Measurements from ENCODE around the gene ZFP91. TPM values are rescaled to one million over a fixed set of nuclear protein-coding genes. Genes with fewer than 3 reads are reported as not detected.

Gene ZFP91
- total and polyA plus RNA-seq, 2 of the 13 experiments (the other 11 are each of a cell fraction or from before 2014, with no cell fraction given) = 13.5 to 38.6 TPM

DNA sequence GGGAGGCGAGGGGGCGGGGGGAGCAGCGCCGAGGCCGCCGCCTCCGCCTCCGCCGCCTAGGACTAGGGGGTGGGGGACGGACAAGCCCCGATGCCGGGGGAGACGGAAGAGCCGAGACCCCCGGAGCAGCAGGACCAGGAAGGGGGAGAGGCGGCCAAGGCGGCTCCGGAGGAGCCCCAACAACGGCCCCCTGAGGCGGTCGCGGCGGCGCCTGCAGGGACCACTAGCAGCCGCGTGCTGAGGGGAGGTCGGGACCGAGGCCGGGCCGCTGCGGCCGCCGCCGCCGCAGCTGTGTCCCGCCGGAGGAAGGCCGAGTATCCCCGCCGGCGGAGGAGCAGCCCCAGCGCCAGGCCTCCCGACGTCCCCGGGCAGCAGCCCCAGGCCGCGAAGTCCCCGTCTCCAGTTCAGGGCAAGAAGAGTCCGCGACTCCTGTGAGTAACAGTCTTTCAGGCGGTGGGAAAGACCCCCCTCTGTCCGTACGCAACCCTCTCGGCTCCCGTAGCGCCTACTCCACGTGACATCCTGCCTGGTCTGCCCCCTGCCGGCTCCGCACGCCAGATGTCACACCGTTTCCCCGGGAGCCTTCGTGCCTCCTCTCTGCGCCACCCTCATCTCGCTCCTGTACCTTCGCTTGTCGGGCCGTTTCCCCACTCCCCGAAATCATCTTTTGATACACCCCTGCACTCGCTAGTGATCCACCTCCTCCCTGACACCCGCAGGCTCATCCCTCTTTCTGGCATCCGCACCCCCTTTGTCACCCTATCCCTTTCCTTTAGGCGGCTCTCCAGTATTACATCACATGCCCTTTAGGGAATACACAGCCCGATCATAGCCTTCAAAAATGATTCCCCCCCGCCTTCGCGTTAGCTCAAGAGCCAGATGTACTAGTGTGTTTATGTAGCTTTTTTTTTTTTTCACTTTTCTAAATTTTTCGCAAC lies 598 bp downstream of the ZFP91 start (continued):
- TF ChIP-seq, protein P1, sequence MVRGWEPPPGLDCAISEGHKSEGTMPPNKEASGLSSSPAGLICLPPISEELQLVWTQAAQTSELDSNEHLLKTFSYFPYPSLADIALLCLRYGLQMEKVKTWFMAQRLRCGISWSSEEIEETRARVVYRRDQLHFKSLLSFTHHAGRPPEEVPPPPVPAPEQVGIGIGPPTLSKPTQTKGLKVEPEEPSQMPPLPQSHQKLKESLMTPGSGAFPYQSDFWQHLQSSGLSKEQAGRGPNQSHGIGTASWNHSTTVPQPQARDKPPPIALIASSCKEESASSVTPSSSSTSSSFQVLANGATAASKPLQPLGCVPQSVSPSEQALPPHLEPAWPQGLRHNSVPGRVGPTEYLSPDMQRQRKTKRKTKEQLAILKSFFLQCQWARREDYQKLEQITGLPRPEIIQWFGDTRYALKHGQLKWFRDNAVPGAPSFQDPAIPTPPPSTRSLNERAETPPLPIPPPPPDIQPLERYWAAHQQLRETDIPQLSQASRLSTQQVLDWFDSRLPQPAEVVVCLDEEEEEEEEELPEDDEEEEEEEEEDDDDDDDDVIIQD (CRISPR knock-in tag; IDR thresholded peaks at IDR 0.05; ENCODE audit: low read depth) = peak; percentile 44; the same call in 1 of the 2 replicates
- TF ChIP-seq KDM6A (CRISPR knock-in tag; IDR thresholded peaks at IDR 0.05; ENCODE audit: low read depth) = no peak
- TF ChIP-seq HNRNPUL1 (IDR thresholded peaks at IDR 0.05; ENCODE audit: low read depth, low read length) = no peak; the same call in 1 of the 2 replicates
- no peak for TF ChIP-seq ZNF790 (CRISPR knock-in tag; IDR thresholded peaks at IDR 0.05; ENCODE audit: borderline replicate concordance)
- TF ChIP-seq, protein P2, sequence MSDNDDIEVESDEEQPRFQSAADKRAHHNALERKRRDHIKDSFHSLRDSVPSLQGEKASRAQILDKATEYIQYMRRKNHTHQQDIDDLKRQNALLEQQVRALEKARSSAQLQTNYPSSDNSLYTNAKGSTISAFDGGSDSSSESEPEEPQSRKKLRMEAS (IDR thresholded peaks at IDR 0.05) = peak; percentile 99
- TF ChIP-seq ZNF501 (CRISPR knock-in tag; IDR thresholded peaks at IDR 0.05) = no peak; the same call in 1 of the 2 replicates
- TF ChIP-seq ZNF605 (CRISPR knock-in tag; IDR thresholded peaks at IDR 0.05) = 0 out of 2 replicates have a peak, but pooled peaks have one; percentile 49
- TF ChIP-seq, protein P3, sequence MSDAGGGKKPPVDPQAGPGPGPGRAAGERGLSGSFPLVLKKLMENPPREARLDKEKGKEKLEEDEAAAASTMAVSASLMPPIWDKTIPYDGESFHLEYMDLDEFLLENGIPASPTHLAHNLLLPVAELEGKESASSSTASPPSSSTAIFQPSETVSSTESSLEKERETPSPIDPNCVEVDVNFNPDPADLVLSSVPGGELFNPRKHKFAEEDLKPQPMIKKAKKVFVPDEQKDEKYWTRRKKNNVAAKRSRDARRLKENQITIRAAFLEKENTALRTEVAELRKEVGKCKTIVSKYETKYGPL (CRISPR knock-in tag; IDR thresholded peaks at IDR 0.05) = no peak
- TF ChIP-seq, protein P4, sequence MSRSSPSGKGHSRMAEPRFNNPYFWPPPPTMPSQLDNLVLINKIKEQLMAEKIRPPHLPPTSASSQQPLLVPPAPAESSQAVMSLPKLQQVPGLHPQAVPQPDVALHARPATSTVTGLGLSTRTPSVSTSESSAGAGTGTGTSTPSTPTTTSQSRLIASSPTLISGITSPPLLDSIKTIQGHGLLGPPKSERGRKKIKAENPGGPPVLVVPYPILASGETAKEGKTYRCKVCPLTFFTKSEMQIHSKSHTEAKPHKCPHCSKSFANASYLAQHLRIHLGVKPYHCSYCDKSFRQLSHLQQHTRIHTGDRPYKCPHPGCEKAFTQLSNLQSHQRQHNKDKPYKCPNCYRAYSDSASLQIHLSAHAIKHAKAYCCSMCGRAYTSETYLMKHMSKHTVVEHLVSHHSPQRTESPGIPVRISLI (CRISPR knock-in tag; IDR thresholded peaks at IDR 0.05; ENCODE audit: borderline replicate concordance) = no peak
- TF ChIP-seq SOX13 (IDR thresholded peaks at IDR 0.05) = no peak
- TF ChIP-seq SOX13 (CRISPR knock-in tag; conservative IDR thresholded peaks at IDR 0.05 in 1 of 2, IDR thresholded peaks at IDR 0.05 in 1 of 2) = peak in 1 of 2 experiments; percentile 62; a peak in 1 of 4 replicates
- TF ChIP-seq ZNF34 (CRISPR knock-in tag; IDR thresholded peaks at IDR 0.05; ENCODE audit: borderline replicate concordance) = no peak
- TF ChIP-seq IRX3 (CRISPR knock-in tag; IDR thresholded peaks at IDR 0.05; ENCODE audit: borderline replicate concordance, low read depth) = 0 out of 2 replicates have a peak, but pooled peaks have one; percentile 64
- peak; percentile 69; the same call in 1 of the 2 replicates for TF ChIP-seq CBFB (CRISPR knock-in tag; IDR thresholded peaks at IDR 0.05)
- no peak for TF ChIP-seq SETDB1 (CRISPR knock-in tag; IDR thresholded peaks at IDR 0.05; ENCODE audit: borderline replicate concordance)
- TF ChIP-seq ZNF430 (CRISPR knock-in tag; IDR thresholded peaks at IDR 0.05) = no peak
- no peak for TF ChIP-seq ZNF33A (CRISPR knock-in tag; IDR thresholded peaks at IDR 0.05; ENCODE audit: borderline replicate concordance)
- TF ChIP-seq PPARG (CRISPR knock-in tag; conservative IDR thresholded peaks at IDR 0.05) = no peak
- TF ChIP-seq ETV6 (CRISPR knock-in tag; conservative IDR thresholded peaks at IDR 0.05) = no peak
- peak; percentile 85 for TF ChIP-seq BHLHE40 (IDR thresholded peaks at IDR 0.05; ENCODE audit: low read length)
- TF ChIP-seq CBX5 (CRISPR knock-in tag; IDR thresholded peaks at IDR 0.05; ENCODE audit: borderline replicate concordance) = peak; percentile 70; the same call in 1 of the 2 replicates
- TF ChIP-seq ZBTB7B (CRISPR knock-in tag; IDR thresholded peaks at IDR 0.05) = peak; percentile 82
- TF ChIP-seq SMAD9 (CRISPR knock-in tag; IDR thresholded peaks at IDR 0.05) = 0 out of 2 replicates have a peak, but pooled peaks have one; percentile 44
- TF ChIP-seq POGZ (CRISPR knock-in tag; IDR thresholded peaks at IDR 0.05) = peak; percentile 94
- TF ChIP-seq TMF1 (CRISPR knock-in tag; IDR thresholded peaks at IDR 0.05; ENCODE audit: low read depth) = no peak
- TF ChIP-seq, protein P5, sequence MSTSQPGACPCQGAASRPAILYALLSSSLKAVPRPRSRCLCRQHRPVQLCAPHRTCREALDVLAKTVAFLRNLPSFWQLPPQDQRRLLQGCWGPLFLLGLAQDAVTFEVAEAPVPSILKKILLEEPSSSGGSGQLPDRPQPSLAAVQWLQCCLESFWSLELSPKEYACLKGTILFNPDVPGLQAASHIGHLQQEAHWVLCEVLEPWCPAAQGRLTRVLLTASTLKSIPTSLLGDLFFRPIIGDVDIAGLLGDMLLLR (CRISPR knock-in tag; IDR thresholded peaks at IDR 0.05) = no peak; the same call in 1 of the 2 replicates
- peak; percentile 68 to 92 for TF ChIP-seq POLR2A (IDR thresholded peaks at IDR 0.05; ENCODE audit: insufficient read depth in 1 of 2, low read depth in 2 of 2, low read length in 2 of 2)
